ENCODE results near the gene KANTR.

GRCh38 chrX:53072418-53073114 lies 21.4 kb upstream of the KANTR start:
- TF ChIP-seq CTCF (IDR thresholded peaks at IDR 0.05) (no peak), POLR2AphosphoS5 (IDR thresholded peaks at IDR 0.05; ENCODE audit: insufficient read depth in 1 of 2, low read depth in 1 of 2) (no peak)
